Activated effector memory CD4-positive, alpha-beta T cell treated with Interleukin-2 at 50 U/mL for 16 hours (primary cell): ENCODE measurements around the gene RYR3.

ENCODE experiments used
- DNase-seq: peaks from one replicate; pipeline ENCODE4 v3.0.0-alpha.2; 2020

The RYR3 gene

DNA sequence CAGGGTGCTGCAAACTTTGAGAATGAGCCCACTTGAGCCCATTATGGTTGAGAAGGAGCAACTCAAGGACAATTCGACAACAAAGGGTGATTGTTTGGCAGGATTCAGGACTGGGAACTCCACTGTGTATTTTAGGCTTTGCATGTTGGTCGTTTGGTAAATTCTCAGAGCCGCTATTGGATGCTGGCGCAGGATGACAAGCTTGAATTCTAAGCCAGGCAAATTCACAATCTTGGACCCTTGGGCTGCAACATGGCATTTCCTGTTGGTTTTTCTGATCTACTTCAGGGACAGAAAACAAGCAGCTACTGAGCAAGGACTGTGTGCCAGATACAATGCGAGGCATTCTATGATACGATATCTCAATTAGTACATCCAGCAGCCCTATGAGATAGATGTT is 82.8 kb downstream of the RYR3 start:
- DNase-seq: no peak

GRCh38 chr15:33395321-33395720 is 84.6 kb downstream of the RYR3 start:
- no peak for DNase-seq

- DNase-seq: no peak
Observed at GRCh38 chr15:33395846-33396245, 85.1 kb downstream of the RYR3 start.

- DNase-seq: no peak
Observed at GRCh38 chr15:33396475-33396874, 85.7 kb downstream of the RYR3 start.

DNA sequence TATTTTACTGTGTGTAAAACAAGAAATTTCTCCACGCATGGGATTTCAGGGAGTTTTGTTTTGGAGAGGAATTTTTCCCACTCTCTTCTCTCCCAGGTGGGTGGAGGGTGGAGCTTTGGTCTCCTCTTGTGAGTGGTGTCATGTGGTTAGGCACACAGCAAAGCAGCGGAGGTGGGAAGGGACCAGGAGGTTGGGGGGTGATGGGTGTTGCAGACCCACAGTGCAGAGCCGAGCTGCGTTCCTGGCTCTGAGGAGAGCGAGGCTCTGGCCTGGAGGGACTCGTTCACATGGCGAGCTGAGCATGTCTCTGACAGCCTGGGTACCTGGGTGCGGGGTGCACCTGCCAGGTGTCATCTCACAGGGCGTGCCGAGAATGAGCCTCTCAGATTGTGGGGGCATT is 87.8 kb downstream of the RYR3 start:
- DNase-seq: no peak

DNA sequence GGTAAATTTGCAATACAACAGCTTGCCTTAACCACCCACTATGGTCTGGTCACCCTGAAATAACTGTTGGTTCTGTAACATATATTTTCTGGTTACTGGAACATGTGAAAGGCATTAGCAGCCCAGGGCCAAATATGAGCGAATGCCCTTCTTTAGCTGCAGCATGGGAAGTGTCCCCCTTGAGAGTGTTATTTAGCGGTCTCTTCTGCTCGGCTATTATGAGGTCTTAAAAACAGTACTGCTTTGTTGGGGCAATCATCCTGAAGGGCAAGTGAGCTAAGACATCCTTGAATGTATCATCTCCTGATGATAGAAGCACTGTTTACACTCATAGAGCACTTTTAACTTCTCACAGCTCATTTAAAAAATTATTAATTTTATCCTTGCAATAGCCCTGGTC is 90.2 kb downstream of the RYR3 start:
- DNase-seq: no peak

DNA sequence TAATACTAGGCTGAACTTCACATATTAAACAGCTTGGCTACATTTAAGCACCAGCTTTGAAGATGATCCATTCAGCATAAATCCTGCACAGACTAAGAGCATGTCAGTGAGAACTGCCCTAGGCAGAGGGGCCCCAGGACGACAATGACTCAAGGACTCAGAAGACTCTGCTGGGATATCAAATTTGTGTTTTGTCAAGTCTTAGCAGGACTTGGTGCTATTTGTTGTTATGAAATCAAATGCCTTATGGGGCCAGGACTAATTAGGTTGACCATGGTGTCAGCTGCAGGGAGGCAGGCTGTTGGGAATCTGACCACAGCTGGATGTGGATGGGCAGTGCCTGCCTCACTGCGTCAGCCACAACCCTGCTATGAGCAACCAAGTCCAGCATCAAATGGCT is 91.8 kb downstream of the RYR3 start:
- no peak for DNase-seq

GRCh38 chr15:33405096-33405495 is 94.3 kb downstream of the RYR3 start:
- DNase-seq: no peak

- no peak for DNase-seq
Observed at GRCh38 chr15:33411596-33412540, 101.1 kb downstream of the RYR3 start.

- DNase-seq: no peak
Observed at GRCh38 chr15:33419701-33420100, 108.9 kb downstream of the RYR3 start.

DNA sequence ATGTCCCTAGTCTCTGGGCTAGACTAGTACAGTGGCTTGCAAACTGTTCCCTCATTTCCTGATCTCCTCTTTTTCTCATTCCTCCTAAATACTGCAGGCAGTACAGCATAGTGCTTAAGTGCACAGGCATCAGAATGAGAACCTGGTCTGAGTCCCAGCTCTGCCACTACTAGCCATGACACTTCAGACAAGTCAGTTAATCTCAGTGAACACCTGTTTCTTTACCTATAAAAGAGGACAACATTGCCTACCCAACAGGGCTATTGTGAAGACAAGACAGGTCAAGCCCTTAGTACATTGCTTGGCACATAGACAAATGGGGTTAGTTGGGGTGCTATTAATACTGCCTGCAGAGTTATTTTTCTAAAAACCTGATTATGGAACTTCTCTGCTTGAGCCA is 113.3 kb downstream of the RYR3 start:
- no peak for DNase-seq

DNA sequence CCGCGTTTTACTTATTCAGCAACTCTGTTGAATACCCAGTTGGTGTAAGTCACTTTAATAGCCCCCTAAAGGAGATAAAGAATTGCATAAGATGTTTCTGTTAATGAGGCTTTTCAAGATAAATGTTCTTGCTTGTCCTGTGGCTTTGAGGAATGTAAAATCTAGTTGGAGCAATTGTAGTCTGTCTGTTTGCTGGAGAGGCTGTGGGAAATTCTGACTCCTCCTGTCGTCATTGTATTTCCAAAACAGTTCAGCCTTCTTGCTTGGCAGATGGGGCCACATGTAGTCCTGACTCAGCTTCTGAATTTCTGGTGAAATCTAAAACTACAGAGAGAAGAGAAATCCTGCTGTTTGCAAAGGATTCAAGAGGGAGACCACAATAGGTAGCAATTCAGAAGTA is 114.4 kb downstream of the RYR3 start:
- no peak for DNase-seq

GRCh38 chr15:33430577-33430976 is 119.8 kb downstream of the RYR3 start:
- no peak for DNase-seq

DNA sequence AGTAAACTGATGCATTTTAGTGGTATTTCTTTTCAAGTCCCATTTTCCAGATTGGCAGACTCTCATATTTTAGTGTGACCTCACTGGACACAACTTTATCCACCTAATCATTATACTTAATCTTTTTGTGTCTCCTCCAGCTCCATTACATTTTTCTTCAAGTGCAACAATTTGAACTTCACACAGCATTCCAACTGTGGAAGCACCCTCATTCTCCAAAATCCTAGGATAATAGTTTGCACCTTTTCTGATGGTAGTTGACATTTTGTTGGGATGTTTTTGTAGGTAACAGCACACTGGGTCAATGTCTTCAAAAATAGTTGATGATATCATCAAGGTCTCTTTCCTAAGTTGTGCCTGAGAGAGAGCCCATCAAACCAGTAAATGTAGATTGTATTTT is 123.1 kb downstream of the RYR3 start:
- DNase-seq: no peak

- no peak for DNase-seq
Observed at GRCh38 chr15:33438396-33438795, 127.6 kb downstream of the RYR3 start.

DNA sequence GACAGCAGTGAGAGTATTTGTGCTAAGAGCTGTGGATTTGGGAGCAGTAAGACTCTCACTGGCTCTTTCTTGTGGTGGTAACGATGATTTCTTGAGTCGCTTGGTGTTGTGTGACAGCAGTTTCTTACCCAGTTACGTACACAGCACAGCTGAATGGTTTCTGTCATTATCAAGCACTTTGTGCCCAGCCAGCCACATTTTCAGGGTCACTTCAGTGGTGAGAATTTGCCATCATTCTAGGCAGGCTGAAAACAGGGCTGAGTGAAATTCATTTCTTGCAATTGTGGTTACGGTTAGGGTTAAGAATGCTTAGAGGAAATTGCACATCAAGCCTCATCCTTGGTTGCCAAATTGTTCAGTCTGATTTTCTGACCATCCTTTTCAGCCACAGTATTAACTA is 130.1 kb downstream of the RYR3 start:
- DNase-seq: no peak

GRCh38 chr15:33442449-33442848 is 131.7 kb downstream of the RYR3 start:
- DNase-seq: no peak

- no peak for DNase-seq
Observed at GRCh38 chr15:33443708-33444107, 132.9 kb downstream of the RYR3 start.

DNA sequence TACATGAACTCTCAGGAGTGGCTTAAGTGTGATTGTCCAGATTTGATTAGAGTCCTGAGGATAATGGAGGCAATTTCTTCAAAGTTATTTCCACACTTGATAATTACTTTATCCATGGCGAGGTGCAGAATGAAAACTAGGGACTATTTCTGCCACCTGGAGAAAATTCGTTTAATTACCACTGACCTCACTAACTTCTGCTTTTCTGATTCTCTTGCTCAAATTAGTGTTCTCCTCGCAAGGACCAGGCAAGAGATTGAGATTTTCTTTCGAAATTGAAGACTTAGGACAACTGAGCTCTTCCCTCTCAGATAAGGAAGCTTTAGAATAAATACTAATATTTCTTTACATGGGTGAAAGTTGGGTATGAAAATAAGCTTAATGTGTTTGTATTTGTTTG is 135.2 kb downstream of the RYR3 start:
- DNase-seq: no peak

DNA sequence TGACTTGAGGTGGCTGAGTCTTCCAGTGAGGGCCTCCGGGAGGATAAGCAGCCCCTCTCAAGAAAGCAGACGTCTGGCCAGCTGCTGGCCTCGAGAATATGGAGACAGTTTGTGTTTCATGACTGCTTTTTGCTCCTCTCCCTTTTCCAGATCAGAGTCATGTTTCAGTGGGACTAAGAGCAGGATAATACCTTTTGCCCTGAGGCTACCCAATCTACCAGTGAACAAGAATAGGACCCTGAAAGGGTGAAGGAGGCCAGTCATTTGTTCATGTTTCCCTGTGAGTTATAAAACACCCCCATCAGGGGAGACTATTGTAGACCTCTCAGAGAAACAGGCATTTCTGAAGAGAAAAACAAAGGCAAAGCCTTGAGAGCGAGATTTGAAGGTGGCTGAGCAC is 137.4 kb downstream of the RYR3 start:
- DNase-seq: no peak

- DNase-seq: no peak
Observed at GRCh38 chr15:33448961-33449606, 138.3 kb downstream of the RYR3 start.

DNA sequence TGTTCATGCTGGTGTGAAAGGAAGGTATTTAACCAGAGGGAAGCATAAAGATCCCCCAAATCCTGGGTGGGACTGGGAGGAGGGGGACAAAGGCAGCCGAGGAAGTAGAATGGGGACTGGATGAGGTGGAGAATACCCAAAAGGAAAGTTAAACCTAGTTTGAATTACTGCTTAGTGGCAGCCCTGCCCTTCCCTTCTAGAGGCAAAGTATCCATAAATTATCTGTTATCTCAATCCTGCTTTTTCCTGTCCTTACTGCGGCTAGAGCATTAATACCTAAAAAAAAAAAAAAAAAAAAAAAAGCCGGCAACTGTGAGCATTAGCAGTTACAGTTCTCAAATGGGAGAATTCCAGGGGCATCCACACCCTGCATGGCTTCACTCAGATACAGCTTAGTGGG is 139.0 kb downstream of the RYR3 start:
- no peak for DNase-seq

DNA sequence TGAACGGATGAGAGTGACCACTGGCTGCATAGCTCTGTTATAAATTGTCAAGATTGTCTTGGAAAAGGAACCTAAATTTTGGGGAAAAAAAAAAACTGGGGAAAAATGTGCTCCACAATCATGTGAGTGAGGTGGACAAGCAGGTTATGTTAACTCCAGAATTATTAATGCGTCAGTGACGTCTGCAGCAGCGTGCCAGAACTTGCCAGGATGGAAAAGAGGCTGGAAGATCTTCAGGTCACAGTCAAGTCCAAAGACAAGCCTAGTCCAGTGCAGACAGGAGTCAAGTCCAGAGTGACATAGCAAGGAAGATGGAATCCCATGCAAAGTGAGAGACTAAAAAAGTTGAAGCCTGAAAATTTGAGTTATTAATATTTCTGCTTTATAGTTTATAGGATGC is 140.6 kb downstream of the RYR3 start:
- DNase-seq: no peak

DNA sequence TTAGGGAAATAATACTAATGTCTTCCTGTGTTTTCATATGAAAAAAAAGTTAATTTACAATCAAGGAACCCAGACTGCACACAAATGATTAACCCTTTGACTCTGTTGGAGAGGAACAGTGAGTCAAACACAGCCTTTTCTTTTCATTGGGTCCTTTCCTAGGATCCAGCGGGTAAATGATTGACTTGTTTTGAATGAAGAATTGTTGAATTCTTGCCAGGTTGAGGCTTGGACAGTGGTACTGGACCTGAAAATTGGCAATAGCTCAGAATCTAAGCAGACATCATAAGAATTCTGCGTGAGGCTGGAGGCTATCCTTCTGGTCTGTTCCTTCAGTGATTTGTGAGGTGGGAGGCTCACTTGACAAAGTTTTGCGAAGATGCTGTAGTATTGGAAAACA is 143.0 kb downstream of the RYR3 start:
- DNase-seq: no peak

- no peak for DNase-seq
Observed at GRCh38 chr15:33454346-33454745, 143.6 kb downstream of the RYR3 start.
